ENCODE measurements around the gene SYT17.

SYT17 gene

GRCh38 chr16:19266774-19267173 lies 98.7 kb downstream of the SYT17 start:
- DNase-seq, result no peak

- DNase-seq, result no peak
Measured at GRCh38 chr16:19269098-19269497, 101.1 kb downstream of the SYT17 start.

GRCh38 chr16:19274165-19274797 lies 106.2 kb downstream of the SYT17 start:
- no peak for DNase-seq

- no peak for DNase-seq
Measured at GRCh38 chr16:19278403-19278802, 110.4 kb downstream of the SYT17 start.

- DNase-seq, result no peak
Measured at GRCh38 chr16:19281246-19281645, 113.2 kb downstream of the SYT17 start.

- DNase-seq, result no peak
Measured at GRCh38 chr16:19282101-19282500, 114.1 kb downstream of the SYT17 start.

GRCh38 chr16:19283637-19284036 lies 115.6 kb downstream of the SYT17 start:
- DNase-seq, result no peak

GRCh38 chr16:19284207-19284606 lies 116.2 kb downstream of the SYT17 start:
- DNase-seq, result no peak

GRCh38 chr16:19285431-19285830 lies 117.4 kb downstream of the SYT17 start, which contains the start of gene CLEC19A:
Gene CLEC19A (plus strand): TSS chr16:19285731. CDS start chr16:19285852, 121 bp downstream.
- DNase-seq, result no peak

GRCh38 chr16:19286827-19287226 lies 118.8 kb downstream of the SYT17 start:
- DNase-seq, result no peak

GRCh38 chr16:19287241-19287640 lies 119.2 kb downstream of the SYT17 start:
- no peak for DNase-seq

- no peak for DNase-seq
Measured at GRCh38 chr16:19288872-19289799, 121.1 kb downstream of the SYT17 start.

- DNase-seq, result no peak
Measured at GRCh38 chr16:19289811-19290485, 121.9 kb downstream of the SYT17 start.

GRCh38 chr16:19290860-19291259 lies 122.8 kb downstream of the SYT17 start:
- no peak for DNase-seq

GRCh38 chr16:19291475-19291874 lies 123.4 kb downstream of the SYT17 start:
- DNase-seq, result no peak

GRCh38 chr16:19292186-19292585 lies 124.1 kb downstream of the SYT17 start:
- DNase-seq, result no peak

- DNase-seq, result no peak
Measured at GRCh38 chr16:19294156-19294649, 126.2 kb downstream of the SYT17 start.

GRCh38 chr16:19295393-19295792 lies 127.4 kb downstream of the SYT17 start:
- DNase-seq, result no peak

- DNase-seq, result no peak
Measured at GRCh38 chr16:19297454-19297853, 129.4 kb downstream of the SYT17 start.

GRCh38 chr16:19299565-19299964 lies 131.5 kb downstream of the SYT17 start:
- DNase-seq, result no peak

- no peak for DNase-seq
Measured at GRCh38 chr16:19301931-19302330, 133.9 kb downstream of the SYT17 start.

GRCh38 chr16:19304750-19305149 lies 136.7 kb downstream of the SYT17 start:
- no peak for DNase-seq

GRCh38 chr16:19305443-19305842 lies 137.4 kb downstream of the SYT17 start:
- DNase-seq, result no peak
